Lung (tissue), 12 donors: ENCODE data around the gene IL1RAP. TPM values are rescaled to one million over a fixed set of nuclear protein-coding genes. Genes with fewer than 3 reads are reported as not detected.

Experiments
- ATAC-seq: fragments of 200-7000 bp; cut with Tn5 transposase; one replicate; pipeline ENCODE4 v1.9.1; 2020; ENCODE audit warnings: moderate number of reproducible peaks; ENCODE audit not compliant: insufficient read depth, low FRiP score
- DNase-seq, 3 donors: peaks; one replicate each; pipeline ENCODE4 v3.0.0-alpha.2; 2013 to 2017
- H3K27ac ChIP-seq, 2 donors: one replicate each; pipeline ENCODE4 v1.5.1; 2013; ENCODE audit warnings: mild to moderate bottlenecking in 2 of 2, moderate library complexity in 2 of 2, control low read depth in 1 of 2, inconsistent platforms in 1 of 2, low read depth in 1 of 2, low read length in 1 of 2
- H3K27me3 ChIP-seq, 3 donors: one replicate each; pipeline ENCODE4 v1.5.1; 2013; ENCODE audit warnings: low read length in 2 of 3; ENCODE audit not compliant: control insufficient read depth in 3 of 3, insufficient read depth in 3 of 3
- H3K36me3 ChIP-seq, 4 donors: one replicate each; pipeline ENCODE4 v1.5.1; 2013; ENCODE audit warnings: low read length in 4 of 4, mild to moderate bottlenecking in 1 of 4, moderate library complexity in 1 of 4; ENCODE audit not compliant: control insufficient read depth in 4 of 4, insufficient read depth in 4 of 4
- H3K4me1 ChIP-seq, 5 donors: one replicate each; pipeline ENCODE4 v1.5.1; 2013; ENCODE audit warnings: low read length in 5 of 5, mild to moderate bottlenecking in 2 of 5, moderate library complexity in 1 of 5; ENCODE audit not compliant: control insufficient read depth in 5 of 5, insufficient read depth in 5 of 5
- H3K4me3 ChIP-seq: one replicate; pipeline ENCODE4 v1.5.1; 2013; ENCODE audit warnings: mild to moderate bottlenecking, control low read depth, moderate library complexity
- H3K9ac ChIP-seq, 2 donors: one replicate each; pipeline ENCODE4 v1.5.1; 2013; ENCODE audit warnings: low read length in 2 of 2, control low read depth in 1 of 2; ENCODE audit not compliant: insufficient read depth in 1 of 2
- H3K9me3 ChIP-seq, 4 donors: one replicate each; pipeline ENCODE4 v1.5.1; 2013; ENCODE audit warnings: low read length in 3 of 4, mild to moderate bottlenecking in 1 of 4, moderate library complexity in 1 of 4; ENCODE audit not compliant: control insufficient read depth in 4 of 4, insufficient read depth in 3 of 4
- WGBS, 2 donors: extraction: QIAGEN DNeasy Blood & Tissue Kit; methylation state at CpG; one replicate each; pipeline ENCODE4 v1.1.7; 2013; 5-methylcytosine and 5-hydroxymethylcytosine counted together
- polyA plus RNA-seq, 2 donors: library from polyadenylated mRNA; stranded (reverse); fragments of 200-250 nt; gene quantifications; one replicate each; pipeline ENCODE4 v1.2.1, GENCODE V29; 2013
- total RNA-seq, 2 donors: library from RNA; depleted of rRNA in 1 of 2; stranded (reverse); fragments of >200 nt in 1 of 2; gene quantifications; one replicate each; pipeline ENCODE4 v1.2.1, GENCODE V29; 2014 to 2021
- TF ChIP-seq, protein P1 (sequence below): IDR thresholded peaks from 2 replicates; pipeline ENCODE4 v1.5.1; 2012; ENCODE audit warnings: mild to moderate bottlenecking; ENCODE audit errors: control extremely low read depth, extremely low read depth
- donor health status: control.
- donor health status: control.
- donor health status: Bipolar disorder and iron deficiency.
- donor health status: healthy.
- donor health status: DM: yes; HTN: yes; CAD: no.

The IL1RAP gene
- total and polyA plus RNA-seq, 4 donors = 3.2 to 34.2 (median 26.8) TPM

DNA sequence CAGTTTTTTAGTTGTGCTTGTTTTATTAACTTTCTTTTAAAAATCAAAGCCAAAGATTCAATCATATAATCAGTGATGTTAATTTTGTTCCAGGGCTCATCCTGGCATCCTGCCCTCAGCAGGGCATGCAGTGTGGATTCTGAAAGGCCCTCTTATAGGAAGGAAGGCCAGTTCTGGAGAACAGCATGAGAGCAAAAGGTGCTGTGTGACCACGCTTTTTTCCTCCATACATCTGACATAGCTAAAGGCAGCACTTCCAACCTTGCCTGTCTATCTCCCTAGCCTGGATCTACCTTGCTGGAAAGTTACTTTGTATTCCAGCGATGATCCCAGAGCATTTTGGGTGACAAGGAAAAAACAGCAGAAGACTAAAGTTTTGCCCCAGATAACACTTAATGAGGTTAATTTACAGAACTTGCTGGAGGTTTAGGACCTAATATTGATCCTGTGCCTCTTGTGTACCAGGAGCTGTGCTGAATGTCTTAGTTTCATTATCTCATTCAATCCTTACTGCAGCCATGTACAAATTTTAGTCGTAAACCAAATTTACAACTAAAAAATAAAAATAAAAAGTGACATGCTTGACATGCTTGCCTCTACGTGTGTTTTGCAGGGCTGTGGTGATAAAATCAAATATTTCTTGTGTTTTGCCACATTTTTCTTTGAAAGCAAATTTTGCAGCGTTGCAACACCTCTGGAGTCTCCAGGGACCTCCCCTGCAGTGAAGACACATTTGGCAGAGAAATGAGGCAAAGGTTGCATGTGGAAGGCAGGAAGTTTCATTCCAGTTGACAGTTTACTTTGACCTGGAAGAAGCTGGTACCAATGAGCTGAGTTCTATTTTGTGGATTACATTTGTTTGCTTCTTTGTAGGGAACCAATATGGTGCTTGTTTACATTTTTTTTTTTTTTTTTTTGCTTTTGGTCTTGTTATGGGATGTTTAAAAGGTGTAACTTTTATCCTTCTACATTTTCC lies 13.2 kb downstream of the IL1RAP start:
- Histone ChIP-seq H3K9ac (no peak overlapping the region), H3K27me3 (no peaks in the 10 kb centered on the region), H3K36me3 (no peaks in the 10 kb centered on the region), H3K27ac (no peak overlapping the region), H3K4me1 (peaks cover 0 to 9% (median 2%) of the 10 kb centered on the region in 5 donors), H3K4me3 (no peak overlapping the region), H3K9me3 (no peaks in the 10 kb centered on the region)
- WGBS, 2 donors = 74 to 84% methylated on average over 5 of the region's 5 CpGs
- TF ChIP-seq, protein P1, sequence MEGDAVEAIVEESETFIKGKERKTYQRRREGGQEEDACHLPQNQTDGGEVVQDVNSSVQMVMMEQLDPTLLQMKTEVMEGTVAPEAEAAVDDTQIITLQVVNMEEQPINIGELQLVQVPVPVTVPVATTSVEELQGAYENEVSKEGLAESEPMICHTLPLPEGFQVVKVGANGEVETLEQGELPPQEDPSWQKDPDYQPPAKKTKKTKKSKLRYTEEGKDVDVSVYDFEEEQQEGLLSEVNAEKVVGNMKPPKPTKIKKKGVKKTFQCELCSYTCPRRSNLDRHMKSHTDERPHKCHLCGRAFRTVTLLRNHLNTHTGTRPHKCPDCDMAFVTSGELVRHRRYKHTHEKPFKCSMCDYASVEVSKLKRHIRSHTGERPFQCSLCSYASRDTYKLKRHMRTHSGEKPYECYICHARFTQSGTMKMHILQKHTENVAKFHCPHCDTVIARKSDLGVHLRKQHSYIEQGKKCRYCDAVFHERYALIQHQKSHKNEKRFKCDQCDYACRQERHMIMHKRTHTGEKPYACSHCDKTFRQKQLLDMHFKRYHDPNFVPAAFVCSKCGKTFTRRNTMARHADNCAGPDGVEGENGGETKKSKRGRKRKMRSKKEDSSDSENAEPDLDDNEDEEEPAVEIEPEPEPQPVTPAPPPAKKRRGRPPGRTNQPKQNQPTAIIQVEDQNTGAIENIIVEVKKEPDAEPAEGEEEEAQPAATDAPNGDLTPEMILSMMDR = no peak
- DNase-seq (no peak), ATAC-seq (no peak)

DNA sequence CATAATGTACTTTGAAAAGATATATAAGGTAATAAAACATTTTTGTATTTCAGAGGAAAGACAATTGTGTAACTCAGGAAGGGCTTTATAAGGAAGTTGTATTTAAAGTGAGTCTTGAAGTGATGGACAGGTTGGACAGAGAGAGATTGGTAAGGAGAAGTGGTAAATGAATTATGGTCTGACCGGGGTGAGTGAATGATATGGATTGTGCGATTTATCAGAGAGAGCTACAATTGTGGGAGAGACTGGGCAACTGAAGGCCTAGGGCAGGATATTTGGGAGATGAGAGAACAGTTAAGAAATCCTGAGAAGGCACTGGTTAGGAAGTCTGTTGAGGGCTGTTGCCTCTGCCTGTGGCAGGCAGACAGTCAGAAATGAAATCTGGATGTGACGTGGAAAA lies 14.8 kb downstream of the IL1RAP start:
- Histone ChIP-seq H3K27me3 (no peaks in the 10 kb centered on the region), H3K4me3 (no peak overlapping the region), H3K4me1 (peaks cover 5 to 20% (median 7%) of the 10 kb centered on the region in 5 donors), H3K27ac (no peak overlapping the region), H3K36me3 (no peaks in the 10 kb centered on the region), H3K9ac (no peak overlapping the region), H3K9me3 (no peaks in the 10 kb centered on the region)
- no peak for ATAC-seq
- whole genome bisulfite sequencing, 2 donors = 55 to 68% methylated on average over 3 of the region's 3 CpGs
- TF ChIP-seq, protein P1 = no peak
- no peak for DNase-seq

DNA sequence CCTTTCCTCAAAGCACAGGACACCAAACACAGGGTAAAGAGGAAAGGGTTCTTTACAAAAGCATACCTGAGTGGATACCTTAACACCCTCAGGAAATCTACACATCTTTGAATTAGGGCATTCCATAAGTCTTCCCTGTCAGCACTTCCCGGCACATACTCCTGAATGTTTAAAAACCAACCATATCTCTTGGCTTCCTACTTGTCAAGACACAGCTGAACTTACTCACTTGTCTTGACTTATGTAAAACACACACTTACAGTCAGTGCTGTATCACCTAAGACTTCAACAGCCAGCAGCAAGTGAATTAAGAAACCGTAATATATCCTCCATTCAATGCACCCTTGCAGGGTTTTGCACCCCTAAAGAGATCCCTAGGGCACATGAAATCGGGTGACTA lies 17.5 kb downstream of the IL1RAP start:
- TF ChIP-seq, protein P1 = no peak
- 88 to 95% methylated on average over 3 of the region's 3 CpGs for WGBS, 2 donors
- H3K4me1 ChIP-seq = peaks cover 5 to 27% (median 10%) of the 10 kb centered on the region in 5 donors

More for the DNA sequence above, 17.5 kb downstream of the IL1RAP start:
- H3K9me3 ChIP-seq = no peaks in the 10 kb centered on the region
- H3K36me3 ChIP-seq = no peaks in the 10 kb centered on the region
- DNase-seq (no peak), ATAC-seq (no peak)
- H3K4me3 ChIP-seq = no peak overlapping the region
- H3K27me3 ChIP-seq = no peaks in the 10 kb centered on the region
- H3K9ac ChIP-seq = no peak overlapping the region
- no peak overlapping the region for H3K27ac ChIP-seq
